Iris pigment epithelial cell (primary cell): ENCODE results near the gene GK.
"Not testable (repeated sequence)": the region's sequence is repeated elsewhere in the genome, so short reads cannot be mapped to it uniquely, and the experiment has no call there.

Source experiments
- DNase-seq: peaks from one replicate; pipeline ENCODE4 v3.0.0-alpha.2; 2011; ENCODE audit warnings: low read depth

Gene GK

DNA sequence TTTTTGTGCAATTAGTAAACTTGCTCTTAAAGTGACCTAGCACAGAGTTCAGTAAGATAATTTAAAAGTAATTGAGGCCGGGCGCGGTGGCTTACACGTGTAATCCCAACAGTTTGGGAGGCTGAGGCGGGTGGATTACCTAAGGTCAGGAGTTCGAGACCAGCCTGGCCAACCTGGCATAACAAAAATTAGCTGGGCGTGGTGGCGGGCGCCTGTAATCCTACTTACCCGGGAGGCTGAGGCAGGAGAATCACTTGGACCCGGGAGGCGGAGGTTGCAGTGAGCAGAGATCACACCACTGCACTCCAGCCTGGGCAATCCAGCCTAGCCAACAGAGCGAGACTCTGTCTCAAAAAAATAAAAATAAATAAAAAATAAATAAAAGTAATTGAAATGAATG, 1.2 kb downstream of the GK start:
- not testable (repeated sequence) for DNase-seq

DNA sequence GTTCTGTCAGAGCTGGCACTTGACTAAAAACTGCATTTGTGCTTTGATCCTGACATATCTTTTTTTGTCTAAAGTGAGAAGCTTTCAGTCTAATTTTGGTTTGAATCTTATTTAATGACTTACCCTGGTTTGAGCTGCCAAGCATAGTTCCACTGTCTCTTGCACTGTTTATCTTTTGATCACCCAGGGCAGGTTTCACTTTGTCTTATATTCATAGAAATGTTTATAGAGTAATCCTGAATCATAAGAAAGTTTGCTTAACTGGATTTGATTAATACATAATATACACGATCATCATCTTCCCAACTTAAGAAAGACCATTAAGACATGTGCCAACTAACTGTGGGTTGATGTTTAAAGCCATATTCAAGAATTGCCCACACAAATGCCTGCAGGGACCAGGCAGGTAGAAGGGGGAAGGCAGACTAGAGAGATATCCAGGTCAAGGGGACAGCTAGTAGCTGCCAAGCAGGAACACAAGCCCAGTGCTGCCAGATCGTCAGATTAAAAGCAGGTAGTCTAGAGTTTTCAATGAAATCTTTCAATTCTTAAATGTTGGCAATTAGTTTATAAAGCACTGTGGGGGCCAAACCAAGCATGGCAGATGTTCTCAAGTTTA, 1.9 kb downstream of the GK start:
- no peak for DNase-seq

- no peak for DNase-seq
Observed at GRCh38 chrX:30655991-30656390, 2.8 kb downstream of the GK start.

- DNase-seq = peak; percentile 46
Observed at GRCh38 chrX:30657196-30658161, 4.3 kb downstream of the GK start.

DNA sequence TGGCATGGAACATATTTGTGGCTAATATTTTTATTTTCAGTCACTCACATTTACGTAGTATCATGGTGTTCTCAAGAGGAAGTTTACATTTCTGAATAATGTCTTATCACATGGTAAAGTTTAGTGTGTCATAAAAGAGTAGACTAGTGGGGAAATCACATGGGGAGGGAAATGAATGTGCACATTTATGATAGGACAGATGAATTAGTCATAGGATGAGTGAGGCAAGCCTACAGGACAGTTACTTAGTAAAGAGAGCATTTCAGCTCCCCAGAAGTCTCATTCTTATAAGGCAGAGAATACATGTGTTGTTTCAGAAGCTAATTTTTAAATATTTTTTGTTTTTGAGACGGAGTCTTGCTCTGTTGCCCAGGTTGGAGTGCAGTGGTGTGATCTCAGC, 6.2 kb downstream of the GK start:
- peak; percentile 93 for DNase-seq

DNA sequence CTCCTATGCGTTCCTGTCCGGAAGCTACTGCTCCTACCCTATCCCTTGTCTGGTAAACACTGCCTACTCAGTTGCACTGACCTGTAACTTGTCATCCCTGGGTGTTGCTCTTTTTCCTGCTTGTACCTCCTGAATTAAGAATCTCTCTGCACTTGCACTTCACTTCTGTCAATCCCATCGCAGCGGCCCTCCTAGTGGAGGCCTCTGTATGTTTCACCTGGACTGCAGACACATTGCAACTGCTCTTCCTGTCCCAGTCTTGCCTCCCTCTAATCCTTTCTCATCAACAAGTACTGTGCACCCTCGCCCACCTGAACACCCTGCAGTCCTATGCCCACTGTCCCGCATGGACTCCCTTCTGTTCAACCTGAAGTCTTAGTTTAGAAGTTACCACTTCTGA, 8.0 kb downstream of the GK start:
- DNase-seq = no peak

DNA sequence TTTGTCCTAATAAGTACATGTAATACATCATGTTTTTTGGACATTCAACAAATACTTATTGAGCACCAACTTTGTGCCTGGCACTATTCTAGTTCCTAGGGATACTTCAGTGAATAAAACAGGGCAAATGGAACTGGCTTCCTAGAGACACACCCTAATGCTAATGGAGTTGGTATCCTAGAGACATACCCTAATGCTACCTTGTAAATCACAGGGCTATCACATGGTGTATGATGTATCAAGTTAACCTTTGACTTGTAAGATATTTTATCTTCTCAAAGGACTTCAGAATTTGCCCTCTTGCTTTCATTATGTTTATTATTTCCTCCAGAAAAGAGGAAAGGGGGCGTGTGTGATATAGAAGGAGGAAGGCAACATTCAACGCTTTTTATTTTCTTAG, 10.1 kb downstream of the GK start:
- DNase-seq = no peak

- peak; percentile 64 for DNase-seq
Observed at GRCh38 chrX:30665471-30665870, 12.2 kb downstream of the GK start.

DNA sequence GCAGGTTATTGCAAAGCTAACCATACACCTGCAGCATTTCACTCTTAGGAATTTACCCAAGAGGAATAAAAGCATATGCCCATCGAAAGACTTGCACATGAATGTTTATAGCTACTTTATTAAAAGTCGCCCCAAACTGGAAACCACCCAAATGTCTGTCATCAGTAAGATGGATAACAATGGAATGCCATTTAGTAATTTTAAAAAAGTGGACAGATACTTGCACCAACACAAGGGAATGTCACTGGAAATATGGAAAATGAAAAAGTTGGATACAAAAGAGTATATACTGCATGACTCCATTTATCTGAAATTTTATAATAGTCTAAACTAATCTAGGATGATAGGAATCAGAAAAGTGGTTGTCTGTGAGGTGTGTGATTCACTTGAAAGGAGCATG, 12.9 kb downstream of the GK start:
- DNase-seq = no peak

DNA sequence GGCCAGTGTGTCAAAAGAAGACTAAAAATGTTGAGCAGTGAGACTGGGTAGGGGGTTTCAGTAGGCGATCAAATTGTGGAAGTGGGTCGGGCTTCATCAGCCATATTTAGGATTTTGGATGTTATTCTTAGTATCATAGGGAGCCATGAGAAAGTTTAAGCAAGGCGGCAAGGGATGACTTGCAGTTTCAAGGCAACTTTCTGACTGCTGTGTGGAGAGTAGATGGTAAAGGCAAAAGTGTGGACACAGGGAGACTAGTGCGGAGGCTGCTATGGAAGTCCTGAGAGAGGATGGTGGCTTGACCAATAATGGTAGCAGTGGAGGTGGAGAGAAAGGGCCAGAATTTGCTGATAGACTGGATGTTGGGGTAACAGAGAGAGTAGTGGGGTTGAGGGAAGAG, 15.4 kb downstream of the GK start:
- DNase-seq = no peak

- DNase-seq = not testable (repeated sequence)
Observed at GRCh38 chrX:30671189-30671588, 18.0 kb downstream of the GK start.

- DNase-seq = no peak
Observed at GRCh38 chrX:30673127-30673796, 20.0 kb downstream of the GK start.

- no peak for DNase-seq
Observed at GRCh38 chrX:30673884-30674598, 20.8 kb downstream of the GK start.

GRCh38 chrX:30674799-30675198, 21.6 kb downstream of the GK start:
- DNase-seq = no peak

DNA sequence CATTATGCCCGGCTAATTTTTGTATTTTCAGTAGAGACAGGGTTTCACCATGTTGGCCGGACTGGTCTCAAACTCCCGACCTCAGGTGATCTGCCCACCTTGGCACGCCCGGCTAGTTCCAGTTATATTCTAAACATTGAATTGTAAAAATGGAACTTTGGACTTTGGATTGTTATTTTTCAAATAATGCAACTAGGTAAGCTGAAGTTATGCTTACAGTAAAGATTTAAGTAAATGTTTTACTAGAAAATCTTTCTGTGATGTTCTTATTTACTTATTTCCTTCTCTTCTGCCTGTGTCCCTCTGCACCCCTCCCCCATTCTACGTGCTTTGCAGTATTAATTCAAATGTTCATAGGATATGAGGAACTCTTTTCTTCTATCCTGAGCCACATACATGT, 26.1 kb downstream of the GK start:
- no peak for DNase-seq

DNA sequence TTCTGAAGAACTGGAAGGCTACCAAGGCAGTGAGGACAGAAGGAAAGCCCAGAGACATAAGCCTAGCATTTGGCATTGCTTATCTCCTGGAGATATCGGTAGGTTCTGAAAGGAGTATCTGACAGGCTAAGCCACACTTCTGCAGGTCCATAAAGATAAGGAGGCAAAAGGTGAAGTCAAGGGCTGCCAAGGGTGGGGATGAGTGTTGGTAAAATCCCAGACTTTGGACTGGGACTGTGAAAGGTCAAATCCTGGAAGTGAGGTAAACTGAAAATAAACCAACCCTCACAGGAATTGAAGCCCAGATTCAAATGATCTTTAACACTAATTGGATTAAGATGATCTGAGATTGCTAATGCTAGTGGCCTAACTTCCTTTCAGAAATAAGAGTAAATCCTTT, 27.4 kb downstream of the GK start:
- DNase-seq = no peak

DNA sequence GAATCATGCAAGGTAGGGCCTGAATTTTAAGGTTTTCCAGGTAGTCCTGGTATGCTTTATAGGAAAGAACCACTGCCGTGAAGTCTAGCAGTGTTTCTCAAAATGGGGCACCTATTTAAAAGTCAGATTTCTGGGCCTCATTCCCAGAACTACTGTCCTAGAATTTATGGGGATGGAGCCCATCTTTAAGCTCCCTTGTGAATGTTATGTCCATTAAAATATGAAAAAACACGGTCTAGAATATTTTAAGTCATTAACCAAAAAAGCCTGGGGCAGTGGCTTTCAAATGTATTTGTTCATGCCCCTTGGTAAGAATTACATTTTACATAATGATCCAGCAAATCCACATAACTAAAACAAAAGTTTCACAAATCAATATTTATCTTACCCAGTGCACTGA, 35.4 kb downstream of the GK start:
- no peak for DNase-seq

- DNase-seq = no peak
Observed at GRCh38 chrX:30689116-30689515, 35.9 kb downstream of the GK start.

GRCh38 chrX:30690330-30690729, 37.1 kb downstream of the GK start:
- peak; percentile 32 for DNase-seq

DNA sequence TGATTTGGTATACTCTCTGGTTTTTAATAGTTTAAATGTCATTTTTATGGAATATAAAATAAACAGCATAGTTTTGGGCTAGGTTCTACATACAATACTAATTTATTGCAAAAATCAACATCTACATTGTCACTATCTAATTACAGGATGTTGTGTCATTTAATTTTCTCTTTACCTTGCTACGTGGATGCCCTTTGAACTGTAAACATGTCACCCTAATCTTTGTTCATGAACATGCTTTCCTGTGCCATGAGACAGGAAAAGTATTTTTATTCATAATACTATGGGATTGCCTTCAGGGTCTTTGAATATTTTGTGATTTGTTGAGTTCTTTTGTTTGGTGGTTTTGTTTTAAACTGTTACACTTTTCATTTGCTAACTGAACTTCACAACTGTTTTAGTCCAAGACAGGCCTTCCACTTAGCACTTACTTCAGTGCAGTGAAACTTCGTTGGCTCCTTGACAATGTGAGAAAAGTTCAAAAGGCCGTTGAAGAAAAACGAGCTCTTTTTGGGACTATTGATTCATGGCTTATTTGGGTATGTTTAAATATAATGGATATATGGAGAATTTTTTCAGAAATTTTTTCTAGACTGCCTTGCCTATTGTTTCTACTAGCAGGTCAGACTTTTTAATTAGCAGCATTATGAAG, 40.9 kb downstream of the GK start:
- DNase-seq = no peak

DNA sequence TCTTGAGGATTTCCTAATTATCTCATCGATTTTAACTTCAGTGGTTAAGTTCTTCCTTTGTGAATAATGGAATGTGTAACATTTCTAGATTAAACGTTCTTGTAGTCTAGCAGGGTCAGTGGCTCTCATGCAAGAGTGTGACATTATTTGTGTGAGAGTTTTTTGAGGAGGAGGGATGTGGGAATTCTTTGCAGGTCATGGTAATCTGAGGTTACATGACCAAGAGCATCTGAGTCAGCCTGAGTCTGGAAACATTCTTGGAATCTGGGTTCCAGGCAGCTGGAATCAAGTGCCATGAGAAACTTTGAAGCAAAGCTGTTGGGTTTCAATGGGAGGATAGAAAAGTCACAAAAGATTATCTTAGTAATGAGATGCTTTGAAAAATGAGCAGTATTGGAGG, 49.5 kb downstream of the GK start:
- DNase-seq = peak; percentile 51
